ENCODE measurements around the gene GALK1. TPM values are rescaled to one million over a fixed set of nuclear protein-coding genes. Genes with fewer than 3 reads are reported as not detected.
A peak's percentile ranks its signal among the peaks of the same experiment; 100 is the strongest.
"Not testable (repeated sequence)": the region's sequence is repeated elsewhere in the genome, so short reads cannot be mapped to it uniquely, and the experiment has no call there.

The GALK1 gene
- 13.4 and 32.8 TPM in 2 replicates for total RNA-seq

GRCh38 chr17:75764711-75765421, at the start of gene GALK1:
GALK1 (minus strand) TSS chr17:75765192; CDS start chr17:75765136, 56 bp downstream.
- peak; percentile 84 for TF ChIP-seq CTCF (IDR thresholded peaks at IDR 0.05; ENCODE audit: insufficient read depth, low read length, severe bottlenecking)
- DNase-seq (ENCODE audit: low read depth): peak; percentile 51
- no peaks in the 10 kb centered on the region for H3K27me3 ChIP-seq (ENCODE audit: control insufficient read depth, insufficient read depth, low read length)
- H3K36me3 ChIP-seq (ENCODE audit: control insufficient read depth, insufficient read depth, low read length): no peaks in the 10 kb centered on the region
- FAIRE-seq: no peak
- H3K4me3 ChIP-seq (ENCODE audit: low read depth, low read length): peak within 1 kb of the TSS; percentile 56

- no peak for TF ChIP-seq CTCF (IDR thresholded peaks at IDR 0.05; ENCODE audit: insufficient read depth, low read length, severe bottlenecking)
- no peak for DNase-seq (ENCODE audit: low read depth)
- FAIRE-seq: no peak
- peaks cover 39% of the 10 kb centered on the region for H3K36me3 ChIP-seq (ENCODE audit: control insufficient read depth, insufficient read depth, low read length)
- H3K27me3 ChIP-seq (ENCODE audit: control insufficient read depth, insufficient read depth, low read length): no peaks in the 10 kb centered on the region
- H3K4me3 ChIP-seq (ENCODE audit: low read depth, low read length): no peak overlapping the region
Measured at GRCh38 chr17:75814021-75814395, 49.0 kb upstream of the GALK1 start.

- DNase-seq (ENCODE audit: low read depth) (no peak), FAIRE-seq (peak; percentile 60)
- Histone ChIP-seq H3K27me3 (ENCODE audit: control insufficient read depth, insufficient read depth, low read length) (no peaks in the 10 kb centered on the region), H3K36me3 (ENCODE audit: control insufficient read depth, insufficient read depth, low read length) (peaks cover 34% of the 10 kb centered on the region), H3K4me3 (ENCODE audit: low read depth, low read length) (no peak overlapping the region)
- TF ChIP-seq CTCF (IDR thresholded peaks at IDR 0.05; ENCODE audit: insufficient read depth, low read length, severe bottlenecking): no peak
Measured at GRCh38 chr17:75813081-75814020, 48.4 kb upstream of the GALK1 start.

GRCh38 chr17:75812096-75813013, 47.4 kb upstream of the GALK1 start:
- DNase-seq (ENCODE audit: low read depth): no peak
- Histone ChIP-seq H3K36me3 (ENCODE audit: control insufficient read depth, insufficient read depth, low read length) (peaks cover 27% of the 10 kb centered on the region), H3K4me3 (ENCODE audit: low read depth, low read length) (no peak overlapping the region), H3K27me3 (ENCODE audit: control insufficient read depth, insufficient read depth, low read length) (no peaks in the 10 kb centered on the region)
- no peak for FAIRE-seq
- TF ChIP-seq CTCF (IDR thresholded peaks at IDR 0.05; ENCODE audit: insufficient read depth, low read length, severe bottlenecking): no peak

GRCh38 chr17:75811174-75811573, 46.2 kb upstream of the GALK1 start:
- FAIRE-seq: no peak
- DNase-seq (ENCODE audit: low read depth): no peak
- Histone ChIP-seq H3K27me3 (ENCODE audit: control insufficient read depth, insufficient read depth, low read length) (no peaks in the 10 kb centered on the region), H3K4me3 (ENCODE audit: low read depth, low read length) (no peak overlapping the region), H3K36me3 (ENCODE audit: control insufficient read depth, insufficient read depth, low read length) (peaks cover 18% of the 10 kb centered on the region)
- TF ChIP-seq CTCF (IDR thresholded peaks at IDR 0.05; ENCODE audit: insufficient read depth, low read length, severe bottlenecking): no peak

GRCh38 chr17:75810756-75811155, 45.8 kb upstream of the GALK1 start:
- not testable (repeated sequence) for H3K27me3 ChIP-seq (ENCODE audit: control insufficient read depth, insufficient read depth, low read length); H3K4me3 ChIP-seq (ENCODE audit: low read depth, low read length); FAIRE-seq; DNase-seq (ENCODE audit: low read depth)
- H3K36me3 ChIP-seq (ENCODE audit: control insufficient read depth, insufficient read depth, low read length): peaks cover 18% of the 10 kb centered on the region
